Left renal pelvis (tissue), 4 donors: ENCODE results near the gene ABCD1. TPM values are rescaled to one million over a fixed set of nuclear protein-coding genes. Genes with fewer than 3 reads are reported as not detected.
"Not testable (repeated sequence)": the region's sequence is repeated elsewhere in the genome, so short reads cannot be mapped to it uniquely, and the experiment has no call there.

Experiments used
- DNase-seq, 4 donors: peaks; one replicate each; pipeline ENCODE4 v3.0.0-alpha.2; 2013; ENCODE audit warnings: low read depth in 4 of 4, low spot score in 3 of 4
- polyA plus RNA-seq, 4 donors: library from polyadenylated mRNA; unstranded; fragments of 120-200 nt; gene quantifications; one replicate each; pipeline ENCODE4 v1.2.1, GENCODE V29; 2013; ENCODE audit not compliant: insufficient read length in 4 of 4

Gene ABCD1
- polyA plus RNA-seq, 4 donors, result 7.0 to 9.6 (median 8.0) TPM

GRCh38 chrX:153731117-153731844, 6.6 kb downstream of the ABCD1 start:
- no peak for DNase-seq

- DNase-seq, result no peak
These were observed 7.2 kb downstream of the ABCD1 start for GRCh38 chrX:153731845-153732215.

DNA sequence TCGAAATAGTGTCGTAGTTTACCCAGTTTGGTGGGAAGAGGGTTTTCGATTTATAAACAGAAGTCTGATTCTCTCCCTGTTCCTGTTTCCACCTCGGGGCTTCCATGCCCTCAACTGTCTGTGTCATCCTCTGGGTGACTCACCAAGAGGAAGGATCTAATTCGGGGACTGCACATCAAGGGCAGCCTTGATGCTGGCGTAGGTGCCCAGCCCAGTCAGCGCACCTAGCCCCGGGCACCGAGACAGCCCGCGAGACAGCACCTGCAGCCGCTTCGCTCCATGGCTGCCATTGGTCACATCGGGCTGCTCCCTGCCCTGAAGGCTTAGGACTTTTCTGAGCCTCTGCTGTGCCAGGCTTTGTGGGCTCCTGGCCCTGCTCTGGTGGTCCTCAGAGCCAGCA, 7.7 kb downstream of the ABCD1 start:
- DNase-seq, result no peak

DNA sequence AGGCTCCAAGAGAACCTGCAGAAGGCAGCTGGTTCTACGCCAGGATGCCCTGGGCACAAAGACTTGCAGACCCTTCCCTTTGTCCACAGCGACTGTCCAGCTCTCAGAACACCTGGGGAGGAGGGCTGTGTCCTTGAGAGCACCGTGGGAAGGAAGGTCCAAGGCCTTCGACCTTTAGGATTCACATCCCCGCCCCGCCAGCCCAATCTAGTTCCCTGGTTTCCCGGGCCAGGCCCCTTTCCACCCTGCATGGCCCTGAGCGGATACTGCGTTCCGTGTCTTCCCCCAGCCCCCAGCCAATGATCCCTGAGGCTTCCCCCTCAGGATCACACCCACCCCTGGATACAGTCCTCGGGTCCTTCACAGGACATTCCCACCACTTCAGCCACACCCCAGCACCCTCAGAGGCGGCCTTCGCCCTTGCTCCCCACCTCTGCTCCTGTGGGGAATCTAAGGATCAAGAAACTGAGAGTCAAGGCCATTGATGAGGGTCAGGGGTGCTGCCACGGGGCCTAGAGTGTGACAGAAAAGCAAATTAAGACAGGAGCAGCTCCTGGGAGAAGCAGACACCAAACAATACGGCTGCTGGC, 9.1 kb downstream of the ABCD1 start:
- no peak for DNase-seq

DNA sequence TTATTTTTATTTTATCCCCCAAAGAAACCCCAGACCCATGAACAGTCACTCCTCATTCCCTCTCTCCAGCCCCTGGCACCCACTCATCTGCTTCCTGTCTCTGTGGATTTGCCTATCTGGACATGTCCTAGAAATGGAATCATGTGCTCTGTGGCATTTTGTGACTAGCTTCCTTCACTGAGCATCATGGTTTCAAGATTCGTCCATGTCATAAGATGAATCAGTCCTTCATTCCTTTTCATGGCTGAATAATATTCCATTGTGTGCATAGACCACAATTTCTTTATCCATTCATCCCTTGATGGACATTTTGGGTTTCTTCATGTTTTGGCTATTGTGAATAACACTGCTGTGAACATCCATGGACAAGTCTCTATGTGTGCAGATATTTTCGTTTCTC, 10.2 kb downstream of the ABCD1 start:
- DNase-seq, result no peak

- no peak for DNase-seq
These were observed 10.6 kb downstream of the ABCD1 start for GRCh38 chrX:153735274-153735673.

GRCh38 chrX:153736071-153736820, 11.6 kb downstream of the ABCD1 start:
- DNase-seq, result no peak

DNA sequence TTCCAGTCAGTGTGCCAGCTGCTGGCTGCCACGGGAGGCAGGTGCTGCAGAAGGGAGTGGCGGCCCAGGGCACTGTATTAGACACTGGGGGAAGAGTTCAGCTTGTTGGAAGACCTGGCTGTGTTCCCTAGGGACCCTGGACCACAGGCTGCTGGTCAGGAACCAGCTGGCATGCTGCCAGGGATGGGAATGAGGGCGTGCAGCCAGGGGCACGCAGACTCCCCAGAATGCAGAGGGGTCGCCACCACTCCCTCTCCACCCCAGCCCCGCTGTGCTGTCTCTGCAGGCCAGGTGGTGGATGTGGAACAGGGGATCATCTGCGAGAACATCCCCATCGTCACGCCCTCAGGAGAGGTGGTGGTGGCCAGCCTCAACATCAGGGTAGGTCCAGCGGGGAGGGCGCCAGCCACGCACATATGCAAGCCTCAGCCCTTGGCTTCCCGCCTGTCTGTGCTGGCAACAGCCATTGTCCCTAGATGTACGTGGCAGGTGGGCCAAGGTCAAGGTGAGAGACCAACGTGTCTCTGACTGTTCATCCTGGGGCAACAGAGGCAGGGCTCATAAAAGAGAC, 12.3 kb downstream of the ABCD1 start:
- DNase-seq, result no peak

DNA sequence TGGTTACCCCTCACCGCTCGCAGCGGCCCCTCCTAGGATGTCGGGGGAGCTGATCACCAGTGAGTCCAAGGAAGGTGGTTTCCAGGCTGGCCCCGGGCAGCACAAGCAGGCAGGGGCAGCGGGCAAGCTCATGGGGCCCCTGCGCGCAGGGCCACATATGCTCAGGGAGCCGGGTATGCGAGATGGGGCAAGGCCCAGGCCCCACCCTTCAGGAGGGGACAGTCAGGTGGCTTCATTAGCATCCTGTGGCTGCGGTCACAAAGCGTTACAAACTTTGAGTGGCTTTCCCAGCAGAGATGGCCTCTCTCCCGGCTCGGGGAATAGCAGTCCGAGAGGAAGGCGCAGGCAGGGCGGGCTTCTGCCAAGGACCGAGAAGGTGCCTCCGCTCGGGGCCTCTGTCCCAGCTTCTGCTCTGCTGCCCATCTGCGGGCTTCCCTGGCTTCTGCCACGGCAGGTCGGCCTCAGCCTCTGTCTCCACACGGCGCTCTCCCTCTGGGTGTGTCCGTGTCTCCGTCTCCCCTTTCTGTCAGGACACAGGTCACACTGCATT, 13.5 kb downstream of the ABCD1 start:
- DNase-seq, result no peak

DNA sequence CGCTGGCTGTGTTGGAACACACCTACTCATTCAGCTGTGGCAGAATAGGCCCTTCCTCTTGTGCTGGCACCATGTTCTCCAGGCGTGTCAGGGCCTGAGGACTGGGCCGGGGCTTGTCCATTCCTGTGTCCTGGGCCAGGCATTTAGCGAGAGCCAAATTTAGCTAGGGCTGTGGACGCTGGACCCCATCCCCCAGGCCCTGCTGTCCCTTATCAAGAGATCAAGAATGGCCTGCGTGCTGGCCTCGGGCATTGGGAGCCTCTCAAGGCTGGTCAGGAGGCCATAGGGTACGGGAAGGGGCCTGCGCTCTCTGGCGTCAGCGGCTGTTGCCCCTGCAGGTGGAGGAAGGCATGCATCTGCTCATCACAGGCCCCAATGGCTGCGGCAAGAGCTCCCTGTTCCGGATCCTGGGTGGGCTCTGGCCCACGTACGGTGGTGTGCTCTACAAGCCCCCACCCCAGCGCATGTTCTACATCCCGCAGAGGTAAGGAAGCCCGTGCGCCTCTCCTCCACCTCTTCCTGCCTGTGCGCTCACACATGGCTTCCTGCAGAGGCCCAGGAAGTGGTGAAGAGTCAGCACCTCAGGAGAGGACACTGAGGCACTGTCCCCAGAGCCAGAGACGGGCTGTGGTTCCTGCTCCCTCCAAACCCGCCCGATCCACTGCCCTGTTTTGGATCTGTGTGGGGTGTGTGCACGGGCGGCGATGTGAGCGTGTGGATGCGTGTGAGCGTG, 15.3 kb downstream of the ABCD1 start:
- no peak for DNase-seq

DNA sequence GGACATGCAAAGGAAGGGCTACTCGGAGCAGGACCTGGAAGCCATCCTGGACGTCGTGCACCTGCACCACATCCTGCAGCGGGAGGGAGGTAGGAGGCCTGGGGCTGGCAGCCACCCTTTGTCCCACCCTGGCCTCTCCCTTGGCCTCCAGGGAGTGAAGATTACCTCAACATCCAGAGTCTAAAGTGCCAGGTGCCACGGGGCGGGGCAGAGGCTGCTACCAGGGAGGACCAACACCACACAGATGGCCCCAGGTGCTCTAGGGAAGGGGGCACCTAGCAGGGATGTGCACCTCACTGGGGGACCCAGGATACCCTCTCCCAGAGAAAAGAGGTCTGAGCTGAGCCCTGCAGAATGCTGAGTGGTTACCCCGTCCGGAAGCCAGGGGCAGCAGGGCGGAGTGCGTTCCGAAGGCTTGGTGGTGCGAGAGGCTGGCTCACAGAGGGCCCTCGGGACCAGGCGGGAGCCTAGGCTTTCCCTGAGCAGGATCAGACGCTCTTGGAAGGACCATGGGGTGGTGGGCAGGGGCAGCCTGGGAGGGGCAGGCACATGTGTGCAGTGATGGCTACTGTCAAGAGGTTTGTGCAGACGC, 16.1 kb downstream of the ABCD1 start:
- DNase-seq, result no peak

DNA sequence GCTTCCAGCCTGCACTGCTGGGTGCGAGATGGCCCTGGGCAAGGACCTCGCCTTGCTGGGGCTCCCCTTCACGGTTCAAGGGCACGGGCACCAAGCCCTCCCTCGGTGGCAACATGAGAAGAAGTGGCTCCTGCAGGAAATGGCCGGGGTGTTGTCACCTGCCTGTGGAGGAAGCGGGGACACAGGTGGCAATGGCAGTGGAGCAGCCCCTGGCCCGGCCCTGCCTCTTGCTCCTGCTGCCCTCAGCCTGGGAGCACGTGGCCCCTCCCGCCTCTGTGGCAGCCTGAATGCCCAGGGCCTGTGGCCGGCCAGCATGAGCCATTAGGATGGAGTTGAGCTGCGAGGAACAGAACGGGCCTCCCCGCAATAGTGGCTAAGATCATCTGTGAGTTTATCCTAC, 16.8 kb downstream of the ABCD1 start:
- DNase-seq, result no peak

DNA sequence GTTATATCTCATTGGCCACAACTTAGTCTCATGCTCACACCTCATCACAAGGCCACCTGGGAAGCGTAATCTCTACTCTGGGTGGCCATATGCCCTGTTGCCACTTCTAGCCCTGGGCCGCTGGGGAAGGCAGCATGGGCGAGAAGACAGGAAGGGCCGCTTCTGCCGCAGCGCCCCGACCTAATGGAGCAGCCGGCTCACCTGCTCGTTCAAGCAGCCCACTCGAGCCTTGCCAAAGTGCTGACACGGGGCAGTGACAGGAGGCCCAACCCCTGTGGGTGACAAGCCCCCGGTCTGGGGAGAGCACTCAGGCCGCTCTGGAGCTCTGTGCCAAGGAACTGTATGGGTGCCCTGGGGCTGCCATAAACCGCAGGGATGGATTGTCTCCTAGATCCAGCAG, 17.5 kb downstream of the ABCD1 start:
- not testable (repeated sequence) for DNase-seq

- not testable (repeated sequence) for DNase-seq
These were observed 18.3 kb downstream of the ABCD1 start for GRCh38 chrX:153742796-153743467.

DNA sequence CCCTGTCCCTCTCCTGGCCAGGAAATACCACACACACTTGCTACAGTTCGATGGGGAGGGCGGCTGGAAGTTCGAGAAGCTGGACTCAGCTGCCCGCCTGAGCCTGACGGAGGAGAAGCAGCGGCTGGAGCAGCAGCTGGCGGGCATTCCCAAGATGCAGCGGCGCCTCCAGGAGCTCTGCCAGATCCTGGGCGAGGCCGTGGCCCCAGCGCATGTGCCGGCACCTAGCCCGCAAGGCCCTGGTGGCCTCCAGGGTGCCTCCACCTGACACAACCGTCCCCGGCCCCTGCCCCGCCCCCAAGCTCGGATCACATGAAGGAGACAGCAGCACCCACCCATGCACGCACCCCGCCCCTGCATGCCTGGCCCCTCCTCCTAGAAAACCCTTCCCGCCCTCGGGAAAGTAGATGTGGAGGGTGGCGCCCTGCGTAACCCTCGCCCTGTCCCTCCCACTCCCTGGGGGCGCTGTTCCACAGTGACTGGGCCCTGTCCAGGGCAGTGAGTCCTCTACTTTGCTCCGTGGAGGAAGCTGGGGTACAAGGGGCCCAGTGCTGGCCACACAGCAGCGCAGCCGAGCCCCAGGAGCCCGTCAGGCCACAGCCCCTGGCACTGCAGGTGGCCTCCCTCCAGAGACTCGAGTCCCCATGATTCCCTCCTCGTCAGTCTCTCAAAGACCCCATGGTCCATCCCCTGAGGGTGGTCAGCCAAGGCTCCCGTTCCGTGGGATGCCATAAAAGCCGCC, 19.0 kb downstream of the ABCD1 start:
- not testable (repeated sequence) for DNase-seq

DNA sequence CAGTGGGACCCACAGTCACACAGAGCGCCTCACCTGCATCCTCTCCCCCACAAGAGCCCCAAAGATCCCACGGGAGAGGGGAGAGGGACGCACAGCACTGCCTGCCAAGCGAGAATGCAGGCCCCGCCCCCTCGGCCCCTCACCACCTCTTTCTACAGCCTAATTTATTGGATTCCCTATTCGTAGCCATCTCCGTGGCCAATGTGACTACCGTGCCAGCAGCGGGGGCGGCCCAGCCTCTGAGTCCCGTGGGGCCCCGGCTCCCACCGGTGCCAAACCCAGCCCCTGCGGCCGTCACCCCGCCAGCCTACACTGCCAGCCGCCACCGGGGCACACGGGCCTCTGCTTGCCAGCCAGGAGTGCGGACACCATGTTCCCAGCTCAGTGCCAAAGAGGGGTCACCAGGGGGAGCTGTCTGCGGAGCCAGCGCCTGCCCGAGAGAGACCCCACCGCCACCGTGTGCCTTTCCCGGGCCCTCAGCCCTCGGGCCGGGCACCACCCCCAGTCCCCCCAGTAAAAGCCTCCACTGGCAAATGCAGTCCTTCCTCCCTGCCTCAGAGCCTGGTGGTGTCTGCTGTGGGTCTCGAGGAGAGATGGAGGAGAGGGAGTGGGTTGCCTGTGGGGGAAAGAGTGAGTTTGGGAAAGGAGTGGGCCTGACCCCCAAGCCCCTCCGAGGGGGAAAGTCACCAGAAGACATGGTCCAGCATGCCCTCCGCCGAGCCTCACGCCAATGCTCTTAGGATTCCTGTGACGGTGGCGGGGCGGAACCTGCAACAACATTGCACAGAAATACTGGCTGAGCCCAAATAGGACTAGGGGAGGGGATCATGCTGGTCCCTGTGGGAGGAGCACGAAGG, 19.8 kb downstream of the ABCD1 start:
- DNase-seq, result no peak

DNA sequence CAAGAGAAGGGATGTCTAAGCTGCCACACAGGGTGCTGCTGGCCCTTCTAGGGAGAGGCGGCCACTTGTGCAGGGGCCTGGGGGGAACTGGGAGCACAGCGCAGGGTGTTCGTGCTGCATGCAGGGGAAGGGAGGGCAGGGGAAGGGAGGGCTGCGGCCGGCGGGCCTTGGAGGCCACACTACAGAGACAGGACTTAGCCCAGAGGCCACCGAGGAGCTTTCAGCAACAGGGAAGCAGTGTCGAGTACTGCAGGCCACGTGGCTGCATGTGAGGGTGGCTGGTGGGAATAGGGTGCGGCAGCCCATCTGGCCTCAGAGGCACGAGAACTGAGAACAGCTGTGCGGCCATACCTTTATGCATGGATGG, 20.4 kb downstream of the ABCD1 start:
- not testable (repeated sequence) for DNase-seq

DNA sequence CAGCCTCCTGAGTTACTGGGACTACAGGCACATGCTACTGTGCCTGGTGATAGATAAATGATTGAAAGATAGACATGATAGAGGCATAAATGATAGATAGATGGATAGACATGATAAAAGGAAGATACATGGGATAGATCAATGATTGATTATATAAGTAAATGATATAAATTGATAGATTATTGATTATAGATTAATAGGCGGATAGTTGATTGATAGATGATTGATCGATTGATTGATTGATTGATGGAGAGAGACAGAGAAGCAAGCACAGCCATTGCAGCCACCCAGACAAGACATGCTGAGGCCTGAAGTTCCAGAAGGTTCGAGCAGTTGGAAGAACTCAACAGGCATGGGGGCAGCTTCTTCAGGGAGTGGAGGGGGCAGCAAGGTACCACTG, 21.7 kb downstream of the ABCD1 start:
- DNase-seq, result no peak
